Osteocyte (in vitro differentiated cells): ENCODE data around the gene OPCML. TPM values are rescaled to one million over a fixed set of nuclear protein-coding genes. Genes with fewer than 3 reads are reported as not detected.

Experiments used
- DNase-seq: peaks from one replicate; pipeline ENCODE4 v3.0.0; 2021; ENCODE audit warnings: mixed read lengths; ENCODE audit not compliant: unreplicated experiment; ENCODE audit errors: extremely low spot score
- H3K27ac Mint-ChIP-seq: one replicate; pipeline ENCODE4 v1.8.0; 2021; ENCODE audit warnings: mild to moderate bottlenecking, mixed read lengths; ENCODE audit not compliant: unreplicated experiment
- H3K27me3 Mint-ChIP-seq: one replicate; pipeline ENCODE4 v1.8.0; 2021; ENCODE audit warnings: mixed read lengths; ENCODE audit not compliant: unreplicated experiment
- H3K36me3 Mint-ChIP-seq: one replicate; pipeline ENCODE4 v1.8.0; 2021; ENCODE audit warnings: mixed read lengths; ENCODE audit not compliant: unreplicated experiment
- H3K4me1 Mint-ChIP-seq: one replicate; pipeline ENCODE4 v1.8.0; 2021; ENCODE audit warnings: mixed read lengths; ENCODE audit not compliant: unreplicated experiment
- H3K4me3 Mint-ChIP-seq: one replicate; pipeline ENCODE4 v1.8.0; 2021; ENCODE audit warnings: mild to moderate bottlenecking, moderate library complexity, mixed read lengths; ENCODE audit not compliant: unreplicated experiment
- H3K9me3 Mint-ChIP-seq: one replicate; pipeline ENCODE4 v1.8.0; 2021; ENCODE audit warnings: mixed read lengths; ENCODE audit not compliant: unreplicated experiment
- CTCF ChIP-seq: fragments of 200-600 bp; sonication (generic); IDR thresholded peaks from 2 replicates; pipeline ENCODE4 v1.5.0; 2021; ENCODE audit warnings: antibody characterized with exemption, mild to moderate bottlenecking, moderate library complexity
- total RNA-seq: library from RNA; stranded (reverse); gene quantifications from 2 replicates; pipeline ENCODE4 v1.2.1, GENCODE V29; 2021

OPCML gene
- total RNA-seq, 1 donor from 2014 or later: 0.11 TPM

- Mint-ChIP-seq H3K9me3 (peaks cover 13% of the 10 kb centered on the region), H3K27ac (no peak overlapping the region), H3K27me3 (no peaks in the 10 kb centered on the region), H3K4me1 (no peaks in the 10 kb centered on the region), H3K4me3 (no peak overlapping the region), H3K36me3 (no peaks in the 10 kb centered on the region)
- DNase-seq: no peak
- TF ChIP-seq CTCF: no peak
Observed at GRCh38 chr11:133474461-133474860, 57.8 kb downstream of the OPCML start.

- DNase-seq: no peak
- Mint-ChIP-seq H3K27ac (no peak overlapping the region), H3K4me3 (no peak overlapping the region), H3K9me3 (peaks cover 22% of the 10 kb centered on the region), H3K4me1 (no peaks in the 10 kb centered on the region), H3K36me3 (no peaks in the 10 kb centered on the region), H3K27me3 (no peaks in the 10 kb centered on the region)
- TF ChIP-seq CTCF: no peak
Observed at GRCh38 chr11:133467686-133468085, 64.6 kb downstream of the OPCML start.

GRCh38 chr11:133443206-133443747 lies 89.0 kb downstream of the OPCML start:
- no peak overlapping the region for H3K27ac Mint-ChIP-seq
- H3K4me1 Mint-ChIP-seq: no peaks in the 10 kb centered on the region
- no peak for DNase-seq
- TF ChIP-seq CTCF: no peak
- no peaks in the 10 kb centered on the region for H3K36me3 Mint-ChIP-seq
- no peaks in the 10 kb centered on the region for H3K27me3 Mint-ChIP-seq
- peaks cover 5% of the 10 kb centered on the region for H3K9me3 Mint-ChIP-seq
- no peak overlapping the region for H3K4me3 Mint-ChIP-seq

GRCh38 chr11:133441964-133442660 lies 90.2 kb downstream of the OPCML start:
- no peaks in the 10 kb centered on the region for H3K27me3 Mint-ChIP-seq
- H3K27ac Mint-ChIP-seq: no peak overlapping the region
- H3K4me1 Mint-ChIP-seq: no peaks in the 10 kb centered on the region
- no peak for TF ChIP-seq CTCF
- no peak for DNase-seq
- no peaks in the 10 kb centered on the region for H3K36me3 Mint-ChIP-seq
- H3K4me3 Mint-ChIP-seq: no peak overlapping the region
- peaks cover 5% of the 10 kb centered on the region for H3K9me3 Mint-ChIP-seq

GRCh38 chr11:133425992-133426391 lies 106.3 kb downstream of the OPCML start:
- Mint-ChIP-seq H3K4me3 (no peak overlapping the region), H3K27me3 (no peaks in the 10 kb centered on the region), H3K9me3 (no peaks in the 10 kb centered on the region), H3K27ac (no peak overlapping the region), H3K36me3 (no peaks in the 10 kb centered on the region), H3K4me1 (no peaks in the 10 kb centered on the region)
- no peak for DNase-seq
- TF ChIP-seq CTCF: no peak
